ENCODE results near the gene PEX26. TPM values are rescaled to one million over a fixed set of nuclear protein-coding genes. Genes with fewer than 3 reads are reported as not detected.
"Not testable (repeated sequence)": the region's sequence is repeated elsewhere in the genome, so short reads cannot be mapped to it uniquely, and the experiment has no call there.

Gene PEX26
- total and polyA plus RNA-seq, 4 donors: 3.5 to 21.0 (median 16.9) TPM

- no peaks in the 10 kb centered on the region for H3K27me3 ChIP-seq (ENCODE audit: control insufficient read depth in 4 of 4, insufficient read depth in 4 of 4, low read length in 3 of 4)
- H3K36me3 ChIP-seq (ENCODE audit: control insufficient read depth in 4 of 4, insufficient read depth in 3 of 4, low read depth in 1 of 4, low read length in 3 of 4): no peaks in the 10 kb centered on the region
- DNase-seq (ENCODE audit: low spot score): no peak
- no peaks in the 10 kb centered on the region for H3K9me3 ChIP-seq (ENCODE audit: control insufficient read depth in 4 of 4, low read length in 3 of 4)
- no peak overlapping the region for H3K27ac ChIP-seq (ENCODE audit: low read depth in 1 of 2, low read length in 2 of 2)
- 74% methylated on average over 29 of the region's 29 CpGs for whole genome bisulfite sequencing
- H3K4me3 ChIP-seq (ENCODE audit: low read depth in 1 of 3, low read length in 3 of 3): no peak overlapping the region
- TF ChIP-seq FOXA1 (IDR thresholded peaks at IDR 0.05): no peak
- no peak for TF ChIP-seq REST (IDR thresholded peaks at IDR 0.05)
- TF ChIP-seq EGR1 (IDR thresholded peaks at IDR 0.05; ENCODE audit: low read depth in 2 of 2): no peak
- TF ChIP-seq NR2F2 (IDR thresholded peaks at IDR 0.05): no peak
- no peak for TF ChIP-seq GABPA (IDR thresholded peaks at IDR 0.05 in 1 of 2, conservative IDR thresholded peaks at IDR 0.05 in 1 of 2)
- TF ChIP-seq RAD21 (IDR thresholded peaks at IDR 0.05): no peak
- H3K4me1 ChIP-seq (ENCODE audit: control insufficient read depth in 4 of 4, insufficient read depth in 4 of 4, low read length in 3 of 4): peaks cover 6 to 20% (median 17%) of the 10 kb centered on the region in 4 donors
- no peak overlapping the region for H3K9ac ChIP-seq (ENCODE audit: low read depth in 1 of 2, low read length in 2 of 2)
These were observed 29.3 kb upstream of the PEX26 start for GRCh38 chr22:18048441-18048898.

GRCh38 chr22:18050065-18050464, 27.7 kb upstream of the PEX26 start:
- Histone ChIP-seq H3K4me3 (ENCODE audit: low read depth in 1 of 3, low read length in 3 of 3) (no peak overlapping the region), H3K9ac (ENCODE audit: low read depth in 1 of 2, low read length in 2 of 2) (no peak overlapping the region), H3K4me1 (ENCODE audit: control insufficient read depth in 4 of 4, insufficient read depth in 4 of 4, low read length in 3 of 4) (peaks cover 0 to 4% (median 3%) of the 10 kb centered on the region in 4 donors), H3K27ac (ENCODE audit: low read depth in 1 of 2, low read length in 2 of 2) (no peak overlapping the region), H3K9me3 (ENCODE audit: control insufficient read depth in 4 of 4, low read length in 3 of 4) (no peaks in the 10 kb centered on the region), H3K36me3 (ENCODE audit: control insufficient read depth in 4 of 4, insufficient read depth in 3 of 4, low read depth in 1 of 4, low read length in 3 of 4) (no peaks in the 10 kb centered on the region), H3K27me3 (ENCODE audit: control insufficient read depth in 4 of 4, insufficient read depth in 4 of 4, low read length in 3 of 4) (no peaks in the 10 kb centered on the region)
- WGBS: 93% methylated on average over 5 of the region's 5 CpGs
- no peak for DNase-seq (ENCODE audit: low spot score)
- TF ChIP-seq TAF1 (conservative IDR thresholded peaks at IDR 0.05) (no peak), ZBTB33 (IDR thresholded peaks at IDR 0.05) (no peak), HNF4A (conservative IDR thresholded peaks at IDR 0.05) (no peak), REST (IDR thresholded peaks at IDR 0.05) (no peak), GABPA (IDR thresholded peaks at IDR 0.05 in 1 of 2, conservative IDR thresholded peaks at IDR 0.05 in 1 of 2) (no peak), RXRA (IDR thresholded peaks at IDR 0.05) (no peak), NR2F2 (IDR thresholded peaks at IDR 0.05) (no peak)

GRCh38 chr22:18051113-18051512, 26.7 kb upstream of the PEX26 start:
- H3K4me1 ChIP-seq (ENCODE audit: control insufficient read depth in 4 of 4, insufficient read depth in 4 of 4, low read length in 3 of 4); H3K27me3 ChIP-seq (ENCODE audit: control insufficient read depth in 4 of 4, insufficient read depth in 4 of 4, low read length in 3 of 4); H3K36me3 ChIP-seq (ENCODE audit: control insufficient read depth in 4 of 4, insufficient read depth in 3 of 4, low read depth in 1 of 4, low read length in 3 of 4); H3K4me3 ChIP-seq (ENCODE audit: low read depth in 1 of 3, low read length in 3 of 3); DNase-seq (ENCODE audit: low spot score); H3K9ac ChIP-seq (ENCODE audit: low read depth in 1 of 2, low read length in 2 of 2); H3K9me3 ChIP-seq (ENCODE audit: control insufficient read depth in 4 of 4, low read length in 3 of 4); H3K27ac ChIP-seq (ENCODE audit: low read depth in 1 of 2, low read length in 2 of 2): not testable (repeated sequence)
- WGBS: 88% methylated on average over 12 of the region's 12 CpGs

- H3K36me3 ChIP-seq (ENCODE audit: control insufficient read depth in 4 of 4, insufficient read depth in 3 of 4, low read depth in 1 of 4, low read length in 3 of 4); H3K4me3 ChIP-seq (ENCODE audit: low read depth in 1 of 3, low read length in 3 of 3); H3K27ac ChIP-seq (ENCODE audit: low read depth in 1 of 2, low read length in 2 of 2); H3K9me3 ChIP-seq (ENCODE audit: control insufficient read depth in 4 of 4, low read length in 3 of 4); H3K4me1 ChIP-seq (ENCODE audit: control insufficient read depth in 4 of 4, insufficient read depth in 4 of 4, low read length in 3 of 4); DNase-seq (ENCODE audit: low spot score); H3K27me3 ChIP-seq (ENCODE audit: control insufficient read depth in 4 of 4, insufficient read depth in 4 of 4, low read length in 3 of 4); H3K9ac ChIP-seq (ENCODE audit: low read depth in 1 of 2, low read length in 2 of 2): not testable (repeated sequence)
- 95% methylated on average over 44 of the region's 49 CpGs for WGBS
These were observed 24.4 kb upstream of the PEX26 start for GRCh38 chr22:18053216-18053946.

Data from liver (tissue), 9 donors.